ENCODE results near the gene LCE3E. TPM values are rescaled to one million over a fixed set of nuclear protein-coding genes. Genes with fewer than 3 reads are reported as not detected.

The LCE3E gene
- total and polyA plus RNA-seq, 2 of the 4 experiments (the other 2 are of a cell fraction) = not detected

- Histone ChIP-seq H3K4me2 (ENCODE audit: low read depth, low read length) (no peak overlapping the region), H2BK15ac (ENCODE audit: low read depth, low read length) (no peak overlapping the region), H3K9me3 (ENCODE audit: control insufficient read depth, insufficient read depth, low read length) (peaks cover 4% of the 10 kb centered on the region; the same call in 1 of the 2 replicates), H2BK5ac (ENCODE audit: low read depth, low read length, poor library complexity, severe bottlenecking) (no peak overlapping the region), H3K56ac (ENCODE audit: extremely low read depth, insufficient read depth, low read length) (no peak overlapping the region), H2AFZ (replicated peaks; ENCODE audit: low read length, poor library complexity) (no peak overlapping the region), H3K79me1 (ENCODE audit: low read depth in 1 of 2, low read length in 2 of 2) (no peaks in the 10 kb centered on the region), H3K9ac (ENCODE audit: low read depth, low read length) (no peak overlapping the region), H3K4ac (ENCODE audit: low read depth, low read length) (no peak overlapping the region), H3K9me1 (ENCODE audit: insufficient read depth, low read length) (no peaks in the 10 kb centered on the region), H4K20me1 (ENCODE audit: insufficient read depth, low read length) (no peaks in the 10 kb centered on the region), H3K14ac (replicated peaks; ENCODE audit: low read depth, low read length) (no peak overlapping the region), H2AK5ac (ENCODE audit: low read depth, low read length) (no peak overlapping the region), H2BK120ac (ENCODE audit: low read depth, low read length) (no peak overlapping the region), H4K8ac (ENCODE audit: low read depth in 2 of 2, low read length in 2 of 2) (no peak overlapping the region), H3K4me3 (ENCODE audit: insufficient read depth, low read depth, low read length) (no peak overlapping the region), H3K23ac (ENCODE audit: low read depth, low read length) (no peak overlapping the region), H3K27me3 (ENCODE audit: control insufficient read depth, insufficient read depth, low read length) (no peaks in the 10 kb centered on the region), H4K5ac (ENCODE audit: low read depth, low read length) (no peak overlapping the region), H3K18ac (ENCODE audit: low read depth, low read length) (no peak overlapping the region), H3K4me1 (ENCODE audit: control insufficient read depth, insufficient read depth, low read length) (no peaks in the 10 kb centered on the region), H2AK9ac (replicated peaks; ENCODE audit: low read depth, low read length, poor library complexity) (no peak overlapping the region), H4K91ac (ENCODE audit: insufficient read depth, low read depth, low read length) (no peak overlapping the region), H3K27ac (ENCODE audit: insufficient read depth, low read length) (no peak overlapping the region), H3K36me3 (ENCODE audit: control insufficient read depth, insufficient read depth, low read length) (no peaks in the 10 kb centered on the region), H2BK20ac (ENCODE audit: low read depth, low read length) (no peak overlapping the region)
- dilution Hi-C loops (cut with HindIII; ENCODE audit: low sequenced_read_pairs, unreplicated experiment) (no loop called here), in situ Hi-C loops (cut with MboI; ENCODE audit: low sequenced_read_pairs) (no loop called here), intact Hi-C loops (cut with micrococcal nuclease) (no loop called here)
- ChIA-PET CTCF (no interaction called here), POLR2A (ENCODE audit: unreplicated experiment) (no interaction called here)
- TF ChIP-seq MAFK (IDR thresholded peaks at IDR 0.05; ENCODE audit: low read depth, low read length) = no peak
- no peak for TF ChIP-seq RCOR1 (IDR thresholded peaks at IDR 0.05; ENCODE audit: insufficient replicate concordance, low read length)
- TF ChIP-seq BHLHE40 (IDR thresholded peaks at IDR 0.05; ENCODE audit: low read depth, low read length) = no peak
- TF ChIP-seq RAD21 (IDR thresholded peaks at IDR 0.05; ENCODE audit: low read length) = no peak
- no peak for TF ChIP-seq FOS (IDR thresholded peaks at IDR 0.05; ENCODE audit: low read depth, low read length)
- DNase-seq (no peak), ATAC-seq (ENCODE audit: low read depth) (no peak)
- no CpG with 5 or more reads among the region's 1 CpG for WGBS, 2 experiments (ENCODE audit: extremely low coverage in 2 of 2, insufficient read length in 1 of 2)
- no TSS peak for BruUV-seq (replicated peaks)
Observed at GRCh38 chr1:152546704-152547103, 19.9 kb downstream of the LCE3E start.

Measured in IMR-90 (cell line).